GM19455 (cell line): ENCODE data around the gene RNU1-3.
"Not testable (repeated sequence)": the region's sequence is repeated elsewhere in the genome, so short reads cannot be mapped to it uniquely, and the experiment has no call there.

Source experiments
- ATAC-seq: cut with Tn5 transposase; IDR thresholded peaks from one replicate; pipeline ENCODE4 v1.9.1; 2021; ENCODE audit not compliant: unreplicated experiment

The RNU1-3 gene

DNA sequence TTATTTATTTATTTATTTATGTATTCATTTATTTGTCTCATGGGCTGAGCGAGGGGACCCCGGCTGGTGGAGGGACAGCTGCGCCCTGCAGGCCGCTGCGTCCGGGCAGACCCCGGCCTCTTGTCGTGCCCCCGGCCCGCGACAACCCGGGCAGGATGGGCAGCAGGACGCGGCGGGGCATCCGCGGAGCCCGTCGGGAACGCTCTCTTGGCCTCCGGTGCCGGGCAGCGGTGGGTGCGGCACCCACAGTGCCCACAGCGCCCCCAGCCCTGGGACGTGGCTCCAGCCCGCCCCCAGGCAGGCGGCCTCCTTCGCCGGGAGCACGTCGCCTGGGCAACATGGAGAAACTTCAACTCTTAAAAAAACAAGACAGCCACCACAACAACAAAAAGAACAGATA, 8.5 kb downstream of the RNU1-3 start:
- not testable (repeated sequence) for ATAC-seq

- ATAC-seq: not testable (repeated sequence)
Measured at GRCh38 chr1:16656981-16657683, 9.6 kb downstream of the RNU1-3 start.

- ATAC-seq: not testable (repeated sequence)
Measured at GRCh38 chr1:16656574-16656973, 10.2 kb downstream of the RNU1-3 start.

- not testable (repeated sequence) for ATAC-seq
Measured at GRCh38 chr1:16651560-16651959, 15.2 kb downstream of the RNU1-3 start.

DNA sequence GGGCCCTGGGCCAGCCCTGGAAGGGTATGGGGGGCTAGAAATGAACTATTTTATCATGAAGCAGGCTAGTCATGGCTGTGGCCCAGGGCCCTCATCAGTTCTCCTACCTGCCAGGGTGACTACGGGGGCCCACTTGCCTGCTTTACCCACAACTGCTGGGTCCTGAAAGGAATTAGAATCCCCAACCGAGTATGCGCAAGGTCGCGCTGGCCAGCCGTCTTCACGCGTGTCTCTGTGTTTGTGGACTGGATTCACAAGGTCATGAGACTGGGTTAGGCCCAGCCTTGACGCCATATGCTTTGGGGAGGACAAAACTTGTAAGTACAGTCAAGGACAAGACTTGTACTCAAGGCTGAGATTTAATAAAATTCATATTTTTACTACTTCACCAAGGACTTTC, 16.8 kb downstream of the RNU1-3 start:
- ATAC-seq: not testable (repeated sequence)

- ATAC-seq: not testable (repeated sequence)
Measured at GRCh38 chr1:16649390-16649789, 17.4 kb downstream of the RNU1-3 start.

DNA sequence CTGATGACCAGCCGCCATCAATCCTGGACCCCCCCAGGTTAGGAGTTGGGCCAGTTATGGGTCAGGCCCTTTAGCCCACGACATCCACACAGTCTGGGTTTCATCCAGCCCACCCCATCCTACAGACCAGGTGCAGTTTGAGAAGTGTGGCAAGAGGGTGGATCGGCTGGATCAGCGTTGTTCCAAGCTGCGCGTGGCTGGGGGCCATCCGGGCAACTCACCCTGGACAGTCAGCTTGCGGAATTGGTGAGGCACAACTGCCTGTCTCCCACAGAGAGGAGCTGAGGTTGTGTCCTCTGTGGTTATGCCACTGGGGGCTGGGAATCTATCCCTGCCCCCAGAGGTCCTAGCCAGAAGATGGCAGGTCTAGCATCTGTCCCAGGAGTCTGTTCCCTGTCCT, 18.0 kb downstream of the RNU1-3 start:
- not testable (repeated sequence) for ATAC-seq

GRCh38 chr1:16648250-16648649, 18.5 kb downstream of the RNU1-3 start:
- not testable (repeated sequence) for ATAC-seq

DNA sequence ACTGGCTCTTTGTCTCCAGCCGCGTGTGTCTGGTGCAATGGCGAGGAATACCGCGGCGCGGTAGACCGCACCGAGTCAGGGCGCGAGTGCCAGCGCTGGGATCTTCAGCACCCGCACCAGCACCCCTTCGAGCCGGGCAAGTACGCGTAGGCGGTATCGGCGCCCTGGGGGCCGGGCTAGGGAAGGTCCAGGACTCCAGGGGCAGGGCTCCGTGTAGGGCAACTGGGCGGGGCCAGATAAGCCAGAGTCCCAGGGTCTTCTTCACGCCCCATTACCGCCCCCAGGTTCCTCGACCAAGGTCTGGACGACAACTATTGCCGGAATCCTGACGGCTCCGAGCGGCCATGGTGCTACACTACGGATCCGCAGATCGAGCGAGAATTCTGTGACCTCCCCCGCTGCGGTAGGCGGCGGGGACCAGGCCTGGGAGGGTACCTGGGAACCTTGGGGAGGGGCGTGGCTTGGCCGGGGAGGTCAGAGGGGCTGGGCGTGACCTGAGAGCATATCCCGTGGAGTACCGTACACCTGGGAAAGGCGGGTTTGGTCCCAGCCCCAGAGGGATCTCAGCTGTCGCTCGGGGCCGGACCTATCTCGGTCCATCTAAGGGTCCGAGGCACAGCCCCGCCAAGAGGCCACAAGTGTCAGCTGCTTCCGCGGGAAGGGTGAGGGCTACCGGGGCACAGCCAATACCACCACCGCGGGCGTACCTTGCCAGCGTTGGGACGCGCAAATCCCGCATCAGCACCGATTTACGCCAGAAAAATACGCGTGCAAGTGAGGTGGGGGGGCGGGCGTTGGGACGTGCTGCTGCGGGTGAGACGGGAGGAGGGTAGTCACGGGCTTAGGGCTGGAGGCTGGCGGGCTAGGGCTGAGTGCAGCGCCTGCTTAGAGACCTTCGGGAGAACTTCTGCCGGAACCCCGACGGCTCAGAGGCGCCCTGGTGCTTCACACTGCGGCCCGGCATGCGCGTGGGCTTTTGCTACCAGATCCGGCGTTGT, 19.3 kb downstream of the RNU1-3 start:
- ATAC-seq: not testable (repeated sequence)

- not testable (repeated sequence) for ATAC-seq
Measured at GRCh38 chr1:16646716-16647115, 20.0 kb downstream of the RNU1-3 start.

DNA sequence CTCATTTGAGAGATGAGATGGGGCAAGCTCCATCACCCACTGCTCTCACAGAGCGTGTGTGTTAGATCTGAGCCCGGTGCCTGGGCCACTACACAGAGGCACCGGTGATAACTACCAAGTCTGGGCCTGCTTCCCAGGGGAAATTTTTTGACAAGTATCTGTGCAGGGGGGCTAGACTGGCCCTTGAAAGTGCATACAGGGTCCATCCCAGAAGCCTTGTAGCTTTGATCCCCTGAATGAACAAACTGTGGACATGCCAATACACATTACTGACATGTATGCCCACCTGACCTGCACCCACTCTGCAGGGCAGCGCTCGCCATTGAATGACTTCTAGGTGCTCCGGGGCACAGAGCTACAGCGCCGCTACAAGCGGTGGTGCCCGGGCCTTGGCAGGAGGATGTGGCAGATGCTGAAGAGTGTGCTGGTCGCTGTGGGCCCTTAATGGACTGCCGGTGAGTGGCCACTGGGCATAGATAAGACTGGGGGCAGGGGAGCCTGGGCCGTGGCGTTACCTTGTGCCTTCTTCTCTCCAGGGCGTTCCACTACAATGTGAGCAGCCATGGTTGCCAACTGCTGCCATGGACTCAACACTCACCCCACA, 20.6 kb downstream of the RNU1-3 start:
- ATAC-seq: not testable (repeated sequence)

DNA sequence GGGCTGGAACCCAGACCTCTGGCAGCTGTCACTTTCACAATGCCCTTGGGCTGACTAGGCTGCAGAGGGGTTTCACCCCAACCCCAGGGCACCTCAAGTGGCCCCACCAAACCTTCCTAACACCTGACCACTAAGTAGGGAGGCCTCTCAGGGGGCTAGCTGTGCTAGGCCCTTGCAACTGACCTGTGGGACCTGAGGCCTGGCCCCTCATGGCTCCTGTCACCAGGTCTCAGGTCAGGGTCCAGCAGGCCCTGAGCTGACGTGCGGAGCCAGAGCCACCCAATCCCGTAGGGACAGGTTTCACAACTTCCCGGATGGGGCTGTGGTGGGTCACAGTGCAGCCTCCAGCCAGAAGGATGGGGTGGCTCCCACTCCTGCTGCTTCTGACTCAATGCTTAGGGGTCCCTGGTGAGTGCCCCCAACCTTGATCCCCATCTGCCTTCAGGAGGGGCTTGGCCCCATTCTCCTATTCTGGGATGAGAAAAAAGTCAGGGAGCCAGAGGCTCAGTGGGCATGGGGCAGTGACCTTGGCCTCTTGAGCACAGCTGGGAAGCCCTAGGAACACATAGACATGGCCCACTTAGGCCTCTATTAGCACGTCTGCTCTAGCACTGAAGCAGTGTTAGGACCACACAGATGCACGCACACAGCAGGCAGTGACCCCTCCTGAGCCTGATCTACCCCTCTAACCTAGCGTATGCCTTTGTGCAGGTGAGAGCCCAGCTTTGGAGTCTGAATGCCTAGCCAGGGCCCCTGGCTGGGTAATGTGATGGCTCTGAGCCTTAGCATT, 21.3 kb downstream of the RNU1-3 start:
- peak; percentile 8 for ATAC-seq

GRCh38 chr1:16644482-16645270, 22.1 kb downstream of the RNU1-3 start:
- peak; percentile 80 for ATAC-seq

GRCh38 chr1:16644193-16644481, 22.6 kb downstream of the RNU1-3 start:
- no peak for ATAC-seq

DNA sequence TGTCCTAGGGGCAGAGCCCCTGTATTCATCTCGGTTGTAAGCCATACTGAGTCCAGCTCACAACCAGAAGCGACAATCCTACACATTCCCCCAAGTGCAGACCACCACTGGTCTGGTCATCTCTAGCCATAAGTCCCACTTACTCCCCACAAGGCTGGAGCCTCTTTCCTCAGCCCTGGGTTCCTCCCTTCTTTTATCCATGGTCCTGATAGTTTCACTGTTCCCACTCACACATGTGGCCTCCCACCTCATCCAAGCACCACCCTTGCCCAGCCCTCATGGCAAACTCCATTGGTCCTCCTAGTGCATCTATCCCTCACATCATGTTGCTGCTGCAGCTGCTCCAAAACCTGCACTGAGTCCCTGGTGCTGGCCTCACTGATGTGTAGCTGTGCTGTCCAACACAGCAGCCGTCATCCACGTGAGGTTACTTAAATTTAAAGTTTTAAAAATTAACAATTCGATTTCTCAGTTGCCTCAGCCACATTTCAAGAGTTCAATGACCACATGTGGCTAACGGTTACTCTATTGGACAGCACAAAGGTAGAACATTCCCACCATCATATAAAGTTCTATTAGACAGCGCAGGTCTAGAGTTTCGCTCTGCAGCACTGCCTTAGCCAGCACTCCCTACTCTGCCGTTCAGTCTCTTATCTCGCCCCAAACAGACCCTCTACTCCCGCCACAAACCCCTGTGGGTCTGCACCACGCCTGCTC, 23.1 kb downstream of the RNU1-3 start:
- not testable (repeated sequence) for ATAC-seq

- ATAC-seq: not testable (repeated sequence)
Measured at GRCh38 chr1:16643001-16643411, 23.7 kb downstream of the RNU1-3 start.

DNA sequence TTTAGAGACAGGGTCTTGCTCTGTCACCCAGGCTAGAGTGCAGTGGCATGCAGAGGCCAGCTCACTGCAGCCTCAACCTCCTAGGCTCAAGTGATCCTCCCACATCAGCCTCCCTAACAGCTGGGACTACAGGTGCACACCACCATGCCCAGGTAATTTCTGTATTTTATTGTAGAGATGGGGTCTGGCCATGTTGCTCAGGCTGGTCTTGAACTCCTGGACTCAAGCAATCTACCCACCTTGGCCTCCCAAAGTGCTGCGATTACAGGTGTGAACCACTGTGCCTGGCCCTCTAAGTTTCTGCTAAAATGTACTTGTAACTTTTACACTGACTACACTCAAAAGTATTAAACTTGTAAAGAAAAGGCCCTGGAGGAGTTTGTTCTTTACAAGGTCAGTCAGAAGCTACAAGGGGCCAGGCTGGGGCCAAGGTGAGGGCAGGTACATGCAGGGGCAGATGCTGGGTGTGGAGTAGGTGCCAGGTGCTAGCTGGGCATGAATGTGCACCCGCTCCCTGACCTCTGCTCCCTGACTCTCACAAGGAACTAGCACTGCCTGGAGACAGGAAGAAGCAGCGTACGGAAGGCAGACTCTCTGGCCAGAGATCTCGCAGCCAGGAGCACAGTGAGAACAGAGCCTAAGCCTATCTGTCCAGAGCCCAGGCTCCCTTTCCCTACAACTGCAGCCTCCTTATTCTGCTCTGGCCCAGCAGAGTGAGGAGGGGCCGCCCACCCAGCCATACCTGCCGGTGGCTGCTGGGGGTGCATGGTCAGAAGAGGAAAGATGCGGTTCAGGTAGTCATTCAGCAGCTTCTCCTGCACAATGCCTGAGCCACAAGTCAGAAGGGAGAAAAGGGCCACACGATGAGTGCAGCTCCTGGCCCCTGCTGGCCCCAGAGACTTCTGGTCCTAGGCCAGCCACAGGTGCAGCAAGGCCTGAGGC, 24.5 kb downstream of the RNU1-3 start:
- not testable (repeated sequence) for ATAC-seq
